GM10266 (cell line): ENCODE measurements around the gene TSHZ1.

Experiments used
- DNase-seq: peaks from one replicate; pipeline ENCODE4 v3.0.0; 2012; ENCODE audit errors: extremely low spot score
- CTCF ChIP-seq: IDR thresholded peaks from 2 replicates; pipeline ENCODE4 v1.5.1; 2012; ENCODE audit warnings: mild to moderate bottlenecking, low read depth; ENCODE audit not compliant: control insufficient read depth, insufficient read depth; ENCODE audit errors: missing control alignments

Gene TSHZ1

GRCh38 chr18:75167137-75167536 is 43.5 kb upstream of the TSHZ1 start:
- TF ChIP-seq CTCF: no peak
- no peak for DNase-seq

- TF ChIP-seq CTCF: no peak
- DNase-seq: no peak
These were observed 42.6 kb upstream of the TSHZ1 start for GRCh38 chr18:75167759-75168618.

- no peak for TF ChIP-seq CTCF
These were observed 42.0 kb upstream of the TSHZ1 start for GRCh38 chr18:75168619-75169018.

DNA sequence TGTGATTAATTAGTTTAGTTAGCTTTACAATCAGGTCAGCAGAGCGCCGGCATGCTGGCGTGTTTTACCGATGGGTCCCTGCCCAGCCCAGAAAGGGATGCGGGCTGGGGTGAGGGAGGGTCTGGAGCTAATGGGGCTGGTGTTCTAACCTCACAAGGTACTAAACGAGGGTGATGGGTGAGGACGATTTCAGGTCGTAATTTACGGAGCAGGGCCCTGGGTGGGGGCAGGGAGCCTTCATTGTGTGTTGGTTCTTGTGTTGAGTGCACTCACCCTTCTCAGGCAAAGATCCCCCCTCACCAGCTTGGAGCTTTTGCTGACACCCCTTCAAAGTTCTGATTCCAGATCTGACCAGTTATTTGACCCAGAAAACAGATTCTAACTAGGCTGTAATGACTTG is 41.2 kb upstream of the TSHZ1 start:
- DNase-seq: no peak
- no peak for TF ChIP-seq CTCF

More at GRCh38 chr18:75168619-75169018, 42.0 kb upstream of the TSHZ1 start:
- DNase-seq: no peak

- no peak for TF ChIP-seq CTCF
- no peak for DNase-seq
These were observed 40.4 kb upstream of the TSHZ1 start for GRCh38 chr18:75170022-75170789.

DNA sequence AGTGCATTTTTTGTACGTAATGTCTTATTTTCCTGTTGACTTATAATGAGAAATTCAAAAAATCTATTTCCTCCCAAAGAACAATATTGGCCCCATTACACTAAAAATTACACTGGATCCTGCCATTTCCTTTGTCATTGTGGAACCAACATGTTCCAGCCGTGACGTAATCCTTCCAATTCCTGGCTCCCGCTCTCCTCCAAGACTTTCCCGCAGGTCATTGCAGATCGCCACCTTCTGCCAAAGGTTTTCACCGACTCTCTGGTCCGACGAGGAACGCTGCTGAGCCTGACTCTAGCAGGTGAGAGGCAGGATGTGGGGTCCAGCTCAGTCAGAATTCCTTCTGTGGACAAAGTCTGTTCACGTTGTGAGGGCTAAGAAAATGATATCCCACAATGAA is 39.7 kb upstream of the TSHZ1 start:
- no peak for DNase-seq
- no peak for TF ChIP-seq CTCF

DNA sequence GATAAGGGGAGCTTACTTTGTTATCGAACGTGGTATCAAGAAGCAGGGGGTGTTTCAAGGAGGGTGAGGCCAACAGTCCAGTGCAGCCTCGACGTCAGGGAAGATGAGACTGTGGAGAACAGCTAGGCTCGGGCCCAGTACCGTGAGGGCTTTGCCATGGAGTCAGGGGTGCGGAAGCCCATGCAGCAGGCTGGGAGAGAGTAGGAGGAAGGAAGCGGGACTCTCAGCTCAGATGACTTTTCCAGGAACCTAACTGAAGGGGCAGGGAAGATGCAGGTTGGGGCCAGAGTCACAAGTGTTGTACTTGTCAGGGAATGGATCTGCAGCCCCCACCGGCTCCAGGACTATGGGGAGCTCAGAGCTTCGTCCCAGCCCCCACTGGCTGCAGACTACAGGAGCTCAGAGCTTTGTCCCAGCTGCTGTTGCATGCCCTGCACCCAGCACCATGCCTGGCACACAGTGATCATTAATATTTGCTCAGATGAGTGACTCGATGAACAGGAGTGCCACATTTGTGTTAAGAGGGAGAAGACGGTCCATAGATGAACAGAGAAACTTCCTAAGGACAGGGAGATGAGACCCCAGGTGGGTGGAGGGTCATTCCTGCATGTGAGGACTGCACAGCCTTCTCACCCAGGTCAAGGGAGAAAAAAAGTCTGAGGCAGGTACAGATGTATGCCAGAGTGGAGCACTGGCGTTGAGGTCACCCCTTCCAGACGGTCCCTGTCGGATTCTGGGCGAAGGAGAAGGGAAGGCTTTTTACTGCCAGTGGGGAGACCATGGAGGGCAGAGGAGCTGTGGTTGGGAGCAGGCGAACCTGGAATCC is 38.1 kb upstream of the TSHZ1 start:
- no peak for DNase-seq
- no peak for TF ChIP-seq CTCF
